Spleen (tissue), 11 donors: ENCODE measurements around the gene DSN1. TPM values are rescaled to one million over a fixed set of nuclear protein-coding genes. Genes with fewer than 3 reads are reported as not detected.

Source experiments
- DNase-seq: peaks from one replicate; pipeline ENCODE4 v3.0.0-alpha.2; 2020
- H3K27ac ChIP-seq, 8 donors: fragments of 200-600 bp; sonication (generic) in 7 of 8; 1 replicate in 4 of 8; 2 replicates in 4 of 8; pipeline versions ENCODE4 v1.5.0 to v1.8.0; 2016 to 2021; ENCODE audit warnings: inconsistent platforms in 4 of 8, mild to moderate bottlenecking in 4 of 8, moderate library complexity in 1 of 8
- H3K27me3 ChIP-seq, 7 donors: fragments of 200-600 bp; sonication (generic) in 6 of 7; replicated peaks in 1 of 7; 1 replicate in 4 of 7; 2 replicates in 3 of 7; pipeline versions ENCODE4 v1.5.0 to v1.8.0; 2016 to 2021; ENCODE audit warnings: inconsistent platforms in 3 of 7, mild to moderate bottlenecking in 1 of 7
- H3K36me3 ChIP-seq, 6 donors: fragments of 200-600 bp; sonication (generic) in 5 of 6; 1 replicate in 4 of 6; 2 replicates in 2 of 6; pipeline versions ENCODE4 v1.5.0 to v1.8.0; 2016 to 2021; ENCODE audit warnings: inconsistent platforms in 2 of 6
- H3K4me1 ChIP-seq, 6 donors: fragments of 200-600 bp; sonication (generic) in 5 of 6; 1 replicate in 3 of 6; 2 replicates in 3 of 6; pipeline versions ENCODE4 v1.5.0 to v1.8.0; 2016 to 2021; ENCODE audit warnings: inconsistent platforms in 3 of 6
- H3K4me3 ChIP-seq, 8 donors: fragments of 200-600 bp; sonication (generic) in 7 of 8; 1 replicate in 4 of 8; 2 replicates in 4 of 8; pipeline versions ENCODE4 v1.5.0 to v1.8.0; 2016 to 2021; ENCODE audit warnings: inconsistent platforms in 4 of 8, mild to moderate bottlenecking in 4 of 8, moderate library complexity in 2 of 8
- H3K9me3 ChIP-seq, 8 donors: fragments of 200-600 bp; sonication (generic) in 7 of 8; 1 replicate in 4 of 8; 2 replicates in 4 of 8; pipeline versions ENCODE4 v1.5.0 to v1.8.0; 2016 to 2021; ENCODE audit warnings: inconsistent platforms in 4 of 8
- POLR2A ChIP-seq, 3 donors: fragments of 450-650 bp; IDR thresholded peaks; one replicate each; pipeline ENCODE4 v1.5.1; 2017; ENCODE audit warnings: antibody characterized with exemption in 3 of 3, mild to moderate bottlenecking in 1 of 3
- POLR2AphosphoS5 ChIP-seq, 3 donors: sonication (generic); formaldehyde crosslinking; IDR thresholded peaks; one replicate each; pipeline ENCODE4 v1.5.1; 2017; ENCODE audit warnings: antibody characterized with exemption in 3 of 3
- WGBS, 5 donors: extraction: QIAGEN DNeasy Blood & Tissue Kit in 3 of 5; methylation state at CpG; one replicate each; pipeline versions ENCODE4 v1.1.5 to v1.1.7; 2013 to 2018; 5-methylcytosine and 5-hydroxymethylcytosine counted together
- intact Hi-C: fragments of 100-400 bp; cut with DNase I; formaldehyde crosslinking; loops from one replicate; pipeline ENCODE4 v1.15.0; 2023; ENCODE audit warnings: low total_unique reads
- polyA plus RNA-seq, 3 donors: library from polyadenylated mRNA; stranded (reverse); fragments of 200-250 nt; gene quantifications; one replicate each; pipeline ENCODE4 v1.2.1, GENCODE V29; 2013
- total RNA-seq, 7 donors: library from RNA; depleted of rRNA in 3 of 7; stranded (reverse); fragments of >200 nt in 3 of 7; fragmentation: NEBNext Ultra II Directional in 4 of 7; extraction: Animal tissue kit (Norgen Biotek cat#: 25700) in 4 of 7; gene quantifications; one replicate each; pipeline versions ENCODE4 v1.1.0 to v1.2.1, GENCODE V29; 2016 to 2021
- TF ChIP-seq, protein P1 (sequence below), 11 experiments: fragments of 200-600 bp in 7 of 11; fragments of 450-650 bp in 4 of 11; sonication (generic) in 4 of 11; IDR thresholded peaks in 8 of 11; conservative IDR thresholded peaks in 3 of 11; 1 replicate in 7 of 11; 2 replicates in 4 of 11; pipeline versions ENCODE4 v1.4.0 to v1.8.0; 2016 to 2021; ENCODE audit warnings: antibody characterized with exemption in 11 of 11, inconsistent platforms in 4 of 11, mild to moderate bottlenecking in 1 of 11
- donor health status: healthy with polysubstance abuse.
- donor health status: DM: no; HTN: no; CAD: no; lungs with moderate emphysema.
- donor health status: DM: no; HTN: no; CAD: no.
- donor health status: Bipolar disorder and iron deficiency.
- donor health status: healthy.
- donor health status: DM: no; HTN: no; CAD: no.
- donor health status: DM: yes; HTN: yes; CAD: no.

DSN1 gene
- total and polyA plus RNA-seq, 10 donors, result 8.6 to 16.7 (median 11.8) TPM

DNA sequence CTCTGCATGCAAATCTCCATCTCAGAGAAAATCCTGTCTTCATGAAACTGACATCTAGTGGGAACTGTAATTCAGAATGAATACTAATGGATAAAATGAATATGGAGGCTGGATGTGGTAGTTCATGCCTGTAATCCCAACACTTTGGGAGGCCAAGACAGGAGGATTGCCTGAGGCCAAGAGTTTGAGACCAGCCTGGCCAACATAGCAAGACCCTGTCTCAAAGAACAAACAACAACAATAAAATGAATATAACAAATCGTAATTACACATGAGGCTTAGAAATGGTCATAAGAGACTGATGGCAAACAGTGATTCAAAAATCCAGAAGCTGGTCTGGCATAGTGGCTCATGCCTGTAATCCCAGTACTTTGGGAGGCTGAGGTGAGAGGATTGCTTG lies 44.6 kb upstream of the DSN1 start:
- peaks cover 0 to 54% (median 18%) of the 10 kb centered on the region in 6 donors for H3K36me3 ChIP-seq
- 89 to 100% (median 97%) methylated on average over 1 of the region's 1 CpG for WGBS, 5 donors
- peaks cover 0 to 14% (median 9%) of the 10 kb centered on the region in 6 donors for H3K4me1 ChIP-seq
- no peaks in the 10 kb centered on the region for H3K27me3 ChIP-seq
- intact Hi-C loops, result no loop called here
- no peak overlapping the region for H3K27ac ChIP-seq
- H3K9me3 ChIP-seq, result no peaks in the 10 kb centered on the region
- DNase-seq, result no peak
- TF ChIP-seq, protein P1, sequence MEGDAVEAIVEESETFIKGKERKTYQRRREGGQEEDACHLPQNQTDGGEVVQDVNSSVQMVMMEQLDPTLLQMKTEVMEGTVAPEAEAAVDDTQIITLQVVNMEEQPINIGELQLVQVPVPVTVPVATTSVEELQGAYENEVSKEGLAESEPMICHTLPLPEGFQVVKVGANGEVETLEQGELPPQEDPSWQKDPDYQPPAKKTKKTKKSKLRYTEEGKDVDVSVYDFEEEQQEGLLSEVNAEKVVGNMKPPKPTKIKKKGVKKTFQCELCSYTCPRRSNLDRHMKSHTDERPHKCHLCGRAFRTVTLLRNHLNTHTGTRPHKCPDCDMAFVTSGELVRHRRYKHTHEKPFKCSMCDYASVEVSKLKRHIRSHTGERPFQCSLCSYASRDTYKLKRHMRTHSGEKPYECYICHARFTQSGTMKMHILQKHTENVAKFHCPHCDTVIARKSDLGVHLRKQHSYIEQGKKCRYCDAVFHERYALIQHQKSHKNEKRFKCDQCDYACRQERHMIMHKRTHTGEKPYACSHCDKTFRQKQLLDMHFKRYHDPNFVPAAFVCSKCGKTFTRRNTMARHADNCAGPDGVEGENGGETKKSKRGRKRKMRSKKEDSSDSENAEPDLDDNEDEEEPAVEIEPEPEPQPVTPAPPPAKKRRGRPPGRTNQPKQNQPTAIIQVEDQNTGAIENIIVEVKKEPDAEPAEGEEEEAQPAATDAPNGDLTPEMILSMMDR (IDR thresholded peaks at IDR 0.05 in 8 of 11, conservative IDR thresholded peaks at IDR 0.05 in 3 of 11), result no peak
- TF ChIP-seq POLR2AphosphoS5 (IDR thresholded peaks at IDR 0.05), result no peak
- no peak for TF ChIP-seq POLR2A (IDR thresholded peaks at IDR 0.05)
- H3K4me3 ChIP-seq, result no peak overlapping the region

DNA sequence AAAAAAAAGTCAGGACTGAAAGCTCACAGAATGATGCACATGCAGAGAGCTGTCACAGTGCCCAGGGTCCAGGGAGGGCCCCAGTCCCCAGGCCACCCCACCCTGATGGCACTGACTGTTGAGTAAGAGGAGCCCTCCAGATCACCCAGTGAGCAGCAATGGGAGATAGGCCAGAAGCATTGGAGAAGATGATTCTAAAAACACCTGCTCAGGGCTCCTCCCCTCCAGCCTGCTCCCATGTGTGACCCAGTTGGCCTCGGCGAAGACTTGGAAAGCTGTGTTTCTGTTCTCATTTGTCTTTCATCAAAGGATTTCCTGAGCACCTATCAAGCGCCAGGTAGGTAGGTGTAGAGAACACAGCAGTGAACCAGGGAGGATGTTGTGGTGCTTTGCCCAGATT lies 43.9 kb upstream of the DSN1 start:
- Histone ChIP-seq H3K36me3 (peaks cover 0 to 53% (median 18%) of the 10 kb centered on the region in 6 donors), H3K9me3 (no peaks in the 10 kb centered on the region), H3K4me1 (peaks cover 0 to 14% (median 9%) of the 10 kb centered on the region in 6 donors), H3K27ac (no peak overlapping the region), H3K4me3 (no peak overlapping the region), H3K27me3 (no peaks in the 10 kb centered on the region)
- DNase-seq, result no peak
- 91 to 100% (median 96%) methylated on average over 3 of the region's 3 CpGs for WGBS, 5 donors
- intact Hi-C loops, result no loop called here
- no peak for TF ChIP-seq POLR2AphosphoS5 (IDR thresholded peaks at IDR 0.05)
- no peak for TF ChIP-seq POLR2A (IDR thresholded peaks at IDR 0.05)
- TF ChIP-seq, protein P1 (IDR thresholded peaks at IDR 0.05 in 8 of 11, conservative IDR thresholded peaks at IDR 0.05 in 3 of 11), result no peak

DNA sequence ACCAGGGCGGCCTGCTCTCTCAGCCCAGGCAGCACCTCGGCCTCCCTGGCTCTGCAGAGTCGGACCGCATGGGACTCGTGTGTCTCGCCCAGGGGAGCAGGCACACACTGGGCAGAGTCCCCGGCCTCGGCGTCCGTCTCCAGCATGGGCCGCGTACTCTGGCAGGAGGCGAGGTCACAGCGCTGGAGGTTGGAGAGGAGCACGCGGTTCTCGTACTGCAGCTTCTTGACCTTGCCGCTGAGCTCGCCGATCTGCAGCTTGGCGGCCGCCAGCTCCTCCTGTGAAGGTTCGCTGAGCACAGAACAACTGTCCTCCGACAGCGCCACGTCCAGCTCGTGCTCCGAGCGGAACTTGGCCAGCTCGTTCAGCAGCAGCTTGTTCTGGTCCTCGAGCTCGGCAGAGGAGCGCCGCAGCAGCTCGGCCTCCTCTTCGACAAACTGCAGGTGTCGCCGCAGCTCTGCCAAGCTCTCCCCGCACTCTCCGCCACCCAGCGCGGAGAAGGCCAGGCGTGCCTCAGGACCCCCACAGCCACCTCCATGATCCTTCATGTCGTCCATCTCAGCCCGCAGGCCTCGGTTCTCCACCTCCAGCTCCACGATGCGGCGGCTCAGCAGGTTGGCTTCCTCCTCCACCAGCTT lies 42.0 kb upstream of the DSN1 start:
- WGBS, 5 donors, result 95 to 96% (median 95%) methylated on average over 44 to 49 of the region's 49 CpGs
- peaks cover 0 to 14% (median 9%) of the 10 kb centered on the region in 6 donors for H3K4me1 ChIP-seq
- no peak for TF ChIP-seq POLR2AphosphoS5 (IDR thresholded peaks at IDR 0.05)
- TF ChIP-seq, protein P1 (IDR thresholded peaks at IDR 0.05 in 8 of 11, conservative IDR thresholded peaks at IDR 0.05 in 3 of 11), result no peak
- TF ChIP-seq POLR2A (IDR thresholded peaks at IDR 0.05), result no peak
- H3K36me3 ChIP-seq, result peaks cover 0 to 72% (median 18%) of the 10 kb centered on the region in 6 donors
- H3K4me3 ChIP-seq, result no peak overlapping the region
- no peak for DNase-seq
- H3K27ac ChIP-seq, result no peak overlapping the region
- no peaks in the 10 kb centered on the region for H3K27me3 ChIP-seq
- intact Hi-C loops, result no loop called here
- H3K9me3 ChIP-seq, result no peaks in the 10 kb centered on the region

DNA sequence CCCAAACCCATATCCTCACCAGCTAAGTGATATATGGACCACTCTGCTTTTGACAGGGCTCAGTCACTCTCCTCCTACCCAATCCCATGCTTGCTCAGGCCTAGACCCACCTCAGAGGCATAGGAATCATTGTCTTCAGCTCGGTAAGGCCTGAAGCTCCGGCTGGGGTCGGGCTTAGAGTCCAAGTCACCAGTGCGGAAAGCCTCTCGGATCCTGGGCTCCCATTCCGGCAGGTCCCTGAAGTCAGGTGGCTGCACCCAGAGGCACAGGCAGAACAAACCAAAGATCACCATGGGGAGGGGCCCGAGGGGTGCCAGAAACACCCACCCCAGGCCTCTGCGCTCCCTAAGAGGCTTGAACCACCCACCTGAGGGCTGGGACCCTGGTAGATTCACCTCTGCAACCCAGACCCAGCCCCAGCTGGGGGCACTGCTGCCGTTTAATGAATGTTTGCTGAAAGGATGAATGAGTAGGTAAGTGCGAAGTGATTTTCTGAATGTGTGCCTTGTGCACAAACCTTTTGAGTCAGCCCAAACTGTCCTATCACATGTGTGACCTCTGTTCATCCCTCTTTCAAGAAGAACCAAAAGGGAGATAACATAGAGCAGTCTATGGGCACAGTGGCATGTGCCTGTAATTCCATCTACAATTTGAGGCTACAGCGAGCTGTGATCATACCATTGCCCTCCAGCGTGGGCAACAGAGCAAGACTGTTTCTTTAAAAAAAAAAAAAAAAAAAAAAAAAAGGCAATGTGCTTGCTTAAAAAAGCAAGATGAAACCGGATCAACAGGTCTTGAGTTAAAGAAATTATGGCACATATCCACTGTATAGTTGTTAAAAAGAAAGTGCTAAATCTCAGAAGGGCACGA lies 39.3 kb upstream of the DSN1 start:
- intact Hi-C loops, result no loop called here
- Histone ChIP-seq H3K4me1 (peaks cover 0 to 10% (median 3%) of the 10 kb centered on the region in 6 donors), H3K4me3 (no peak overlapping the region), H3K27me3 (no peaks in the 10 kb centered on the region), H3K36me3 (peaks cover 0 to 95% (median 33%) of the 10 kb centered on the region in 6 donors), H3K27ac (no peak overlapping the region), H3K9me3 (no peaks in the 10 kb centered on the region)
- 86 to 94% (median 92%) methylated on average over 12 to 14 of the region's 14 CpGs for WGBS, 5 donors
- TF ChIP-seq, protein P1 (IDR thresholded peaks at IDR 0.05 in 8 of 11, conservative IDR thresholded peaks at IDR 0.05 in 3 of 11), result no peak
- TF ChIP-seq POLR2AphosphoS5 (IDR thresholded peaks at IDR 0.05) (no peak), POLR2A (IDR thresholded peaks at IDR 0.05) (no peak)
- no peak for DNase-seq
